ENCODE results near the gene OR6B2. TPM values are rescaled to one million over a fixed set of nuclear protein-coding genes. Genes with fewer than 3 reads are reported as not detected.

OR6B2 gene
- polyA plus RNA-seq (2012; ENCODE audit: missing spikeins), result not detected

- FAIRE-seq (no peak), DNase-seq (ENCODE audit: insufficient read length) (no peak)
- TF ChIP-seq POLR2A (IDR thresholded peaks at IDR 0.05; ENCODE audit: low read depth, low read length) (no peak), POLR2AphosphoS5 (IDR thresholded peaks at IDR 0.05; ENCODE audit: low read depth, low read length) (no peak), TAF1 (IDR thresholded peaks at IDR 0.05; ENCODE audit: borderline replicate concordance, low read depth, low read length) (no peak)
Measured at GRCh38 chr2:240030379-240031094, at the start of gene OR6B2. OR6B2 (minus strand) TSS chr2:240030429; CDS start chr2:240030429, 0 bp downstream.

GRCh38 chr2:240078631-240079030, 48.4 kb upstream of the OR6B2 start:
- TF ChIP-seq TAF1 (IDR thresholded peaks at IDR 0.05; ENCODE audit: borderline replicate concordance, low read depth, low read length) (no peak), POLR2AphosphoS5 (IDR thresholded peaks at IDR 0.05; ENCODE audit: low read depth, low read length) (no peak), POLR2A (IDR thresholded peaks at IDR 0.05; ENCODE audit: low read depth, low read length) (no peak)
- DNase-seq (ENCODE audit: insufficient read length) (no peak), FAIRE-seq (no peak)

DNA sequence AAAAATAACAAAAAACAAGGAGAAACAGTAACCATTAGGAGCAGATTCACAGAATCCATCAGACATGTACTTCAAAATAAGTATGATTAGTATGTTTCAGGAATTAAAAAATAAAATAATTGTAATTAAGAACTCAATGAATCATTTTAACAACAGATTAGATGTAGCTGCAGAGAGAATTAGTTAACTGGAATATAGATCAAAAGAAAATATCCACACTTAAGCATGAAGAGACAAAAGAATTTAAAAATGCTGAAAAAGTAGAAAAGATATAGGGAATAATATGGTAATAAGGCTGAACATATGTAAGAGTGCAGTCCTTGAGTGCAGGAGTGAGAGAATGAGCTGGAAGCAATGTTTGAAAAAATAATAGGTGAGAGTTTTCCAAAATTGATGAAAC, 47.2 kb upstream of the OR6B2 start:
- DNase-seq (ENCODE audit: insufficient read length), result no peak
- no peak for FAIRE-seq
- no peak for TF ChIP-seq POLR2AphosphoS5 (IDR thresholded peaks at IDR 0.05; ENCODE audit: low read depth, low read length)
- no peak for TF ChIP-seq TAF1 (IDR thresholded peaks at IDR 0.05; ENCODE audit: borderline replicate concordance, low read depth, low read length)
- no peak for TF ChIP-seq POLR2A (IDR thresholded peaks at IDR 0.05; ENCODE audit: low read depth, low read length)

DNA sequence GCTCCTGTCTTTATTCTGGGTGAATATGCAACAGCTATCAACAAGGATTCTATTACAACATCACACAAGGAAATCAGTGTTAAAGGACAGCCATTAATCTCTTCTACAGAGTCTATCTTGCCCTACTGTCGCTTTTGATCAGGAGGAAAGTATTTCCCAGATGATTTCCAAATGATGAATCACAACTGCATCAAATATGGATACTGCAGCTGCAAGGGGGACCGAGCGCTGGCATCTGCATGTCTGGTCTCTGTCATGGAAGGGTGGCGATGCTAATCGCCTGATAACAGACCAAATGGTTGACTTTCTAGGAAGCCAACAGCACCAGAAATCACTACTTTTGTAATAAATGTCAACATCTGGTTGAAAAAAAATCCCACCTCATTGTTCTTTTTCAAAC, 44.3 kb upstream of the OR6B2 start:
- no peak for DNase-seq (ENCODE audit: insufficient read length)
- TF ChIP-seq POLR2AphosphoS5 (IDR thresholded peaks at IDR 0.05; ENCODE audit: low read depth, low read length) (no peak), TAF1 (IDR thresholded peaks at IDR 0.05; ENCODE audit: borderline replicate concordance, low read depth, low read length) (no peak), POLR2A (IDR thresholded peaks at IDR 0.05; ENCODE audit: low read depth, low read length) (no peak)
- FAIRE-seq, result no peak

DNA sequence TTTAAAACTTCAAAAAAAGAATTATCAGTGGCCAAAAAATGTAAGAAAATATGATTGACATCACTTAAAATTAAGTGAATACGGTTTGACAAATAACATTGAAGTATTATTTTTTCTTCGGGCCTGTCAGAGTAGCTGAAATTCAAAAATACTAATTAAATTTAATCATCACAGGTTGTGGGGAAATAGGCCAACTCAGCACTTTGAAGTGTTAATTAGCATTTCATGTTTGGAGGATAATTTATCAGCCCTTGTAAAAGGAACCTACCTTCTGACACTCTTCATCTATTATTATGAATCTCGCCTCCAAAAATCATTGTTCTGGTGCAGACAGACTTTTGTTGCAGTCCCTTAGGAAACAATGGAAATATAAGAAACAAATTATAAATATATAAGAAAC, 40.7 kb upstream of the OR6B2 start:
- FAIRE-seq (no peak), DNase-seq (ENCODE audit: insufficient read length) (no peak)
- no peak for TF ChIP-seq TAF1 (IDR thresholded peaks at IDR 0.05; ENCODE audit: borderline replicate concordance, low read depth, low read length)
- TF ChIP-seq POLR2AphosphoS5 (IDR thresholded peaks at IDR 0.05; ENCODE audit: low read depth, low read length), result no peak
- no peak for TF ChIP-seq POLR2A (IDR thresholded peaks at IDR 0.05; ENCODE audit: low read depth, low read length)

- no peak for FAIRE-seq
- no peak for DNase-seq (ENCODE audit: insufficient read length)
Measured at GRCh38 chr2:240069829-240070228, 39.6 kb upstream of the OR6B2 start.

GRCh38 chr2:240068193-240068592, 38.0 kb upstream of the OR6B2 start:
- TF ChIP-seq POLR2AphosphoS5 (IDR thresholded peaks at IDR 0.05; ENCODE audit: low read depth, low read length), result no peak
- no peak for TF ChIP-seq POLR2A (IDR thresholded peaks at IDR 0.05; ENCODE audit: low read depth, low read length)
- no peak for TF ChIP-seq TAF1 (IDR thresholded peaks at IDR 0.05; ENCODE audit: borderline replicate concordance, low read depth, low read length)
- FAIRE-seq, result no peak

More at GRCh38 chr2:240069829-240070228, 39.6 kb upstream of the OR6B2 start:
- TF ChIP-seq TAF1 (IDR thresholded peaks at IDR 0.05; ENCODE audit: borderline replicate concordance, low read depth, low read length), result no peak
- no peak for TF ChIP-seq POLR2AphosphoS5 (IDR thresholded peaks at IDR 0.05; ENCODE audit: low read depth, low read length)
- TF ChIP-seq POLR2A (IDR thresholded peaks at IDR 0.05; ENCODE audit: low read depth, low read length), result no peak

DNA sequence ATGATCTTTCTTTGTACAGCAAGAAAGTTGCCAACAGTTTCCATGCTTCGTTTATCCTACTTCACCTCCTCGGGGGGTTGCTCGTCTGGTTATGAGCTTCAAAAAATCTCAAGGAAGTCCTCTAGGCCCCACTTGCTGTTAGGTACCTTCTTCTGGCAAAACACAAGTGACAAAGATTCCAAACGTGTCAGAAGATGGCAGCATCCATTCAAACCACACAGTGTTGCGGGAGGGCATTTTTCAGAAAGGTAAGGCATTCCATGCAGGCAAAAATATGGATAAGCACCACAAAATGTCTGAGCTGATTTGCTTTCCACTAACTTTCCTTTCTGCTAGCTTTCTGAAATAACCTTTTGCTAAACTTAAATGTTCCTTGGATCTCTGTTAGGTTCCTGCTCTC, 36.3 kb upstream of the OR6B2 start:
- FAIRE-seq, result no peak
- DNase-seq (ENCODE audit: insufficient read length), result no peak
- TF ChIP-seq POLR2AphosphoS5 (IDR thresholded peaks at IDR 0.05; ENCODE audit: low read depth, low read length) (no peak), POLR2A (IDR thresholded peaks at IDR 0.05; ENCODE audit: low read depth, low read length) (no peak), TAF1 (IDR thresholded peaks at IDR 0.05; ENCODE audit: borderline replicate concordance, low read depth, low read length) (no peak)

More at GRCh38 chr2:240068193-240068592, 38.0 kb upstream of the OR6B2 start:
- DNase-seq (ENCODE audit: insufficient read length), result no peak

- no peak for TF ChIP-seq TAF1 (IDR thresholded peaks at IDR 0.05; ENCODE audit: borderline replicate concordance, low read depth, low read length)
- no peak for TF ChIP-seq POLR2AphosphoS5 (IDR thresholded peaks at IDR 0.05; ENCODE audit: low read depth, low read length)
- no peak for TF ChIP-seq POLR2A (IDR thresholded peaks at IDR 0.05; ENCODE audit: low read depth, low read length)
- DNase-seq (ENCODE audit: insufficient read length) (no peak), FAIRE-seq (no peak)
Measured at GRCh38 chr2:240064898-240065297, 34.7 kb upstream of the OR6B2 start.

DNA sequence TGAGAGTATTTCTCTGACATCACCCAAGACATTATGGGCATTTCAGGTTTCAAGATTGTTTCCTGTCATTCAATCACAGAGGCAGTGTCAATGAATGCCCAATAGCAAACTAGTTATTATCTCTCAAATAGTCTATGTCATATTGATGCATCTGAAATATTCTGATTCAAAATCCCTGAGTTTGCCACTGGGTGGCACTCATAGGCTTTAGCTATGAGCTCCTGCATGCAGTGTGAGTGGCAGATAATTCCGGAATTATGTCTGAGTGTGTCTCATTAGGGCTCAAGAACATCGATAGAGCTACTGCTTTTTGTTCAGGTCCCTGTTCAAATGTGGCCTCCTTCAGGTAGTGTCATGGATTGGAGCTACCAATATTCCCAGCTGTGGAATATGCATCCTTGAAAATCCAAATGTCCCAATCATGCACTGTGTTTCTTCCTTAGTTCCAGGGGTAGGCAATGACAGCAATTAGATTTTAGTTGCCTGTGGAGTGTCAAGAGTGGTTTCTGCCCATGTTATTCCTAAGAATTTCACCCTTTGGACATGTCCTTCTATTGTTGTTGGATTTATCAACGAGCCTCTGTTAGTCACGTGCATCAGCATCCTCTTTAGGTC, 30.9 kb upstream of the OR6B2 start:
- DNase-seq (ENCODE audit: insufficient read length) (no peak), FAIRE-seq (peak; percentile 74)
- TF ChIP-seq POLR2AphosphoS5 (IDR thresholded peaks at IDR 0.05; ENCODE audit: low read depth, low read length) (no peak), POLR2A (IDR thresholded peaks at IDR 0.05; ENCODE audit: low read depth, low read length) (no peak), TAF1 (IDR thresholded peaks at IDR 0.05; ENCODE audit: borderline replicate concordance, low read depth, low read length) (no peak)

DNA sequence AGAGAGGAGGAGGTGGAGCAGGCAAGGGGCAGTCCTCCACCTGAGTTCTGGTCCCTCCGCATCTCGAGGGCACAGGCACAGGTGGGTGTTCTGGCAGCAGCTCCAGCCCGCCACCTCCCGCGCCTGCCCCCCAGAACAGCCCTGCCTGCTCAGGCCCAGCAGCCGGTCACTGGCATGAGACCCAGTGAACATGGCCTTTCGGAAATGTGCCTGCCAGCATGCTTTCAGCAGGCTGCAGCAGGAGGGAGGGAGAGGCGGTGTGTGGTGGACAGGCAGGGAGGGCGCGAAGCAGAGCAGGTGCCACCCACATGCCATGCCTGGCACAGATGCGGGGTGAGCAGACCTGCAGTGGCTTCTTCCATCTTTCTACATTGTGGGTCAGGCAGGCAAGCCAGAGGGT, 26.4 kb upstream of the OR6B2 start:
- no peak for FAIRE-seq

More for the DNA sequence above, 26.4 kb upstream of the OR6B2 start:
- TF ChIP-seq TAF1 (IDR thresholded peaks at IDR 0.05; ENCODE audit: borderline replicate concordance, low read depth, low read length) (no peak), POLR2AphosphoS5 (IDR thresholded peaks at IDR 0.05; ENCODE audit: low read depth, low read length) (no peak), POLR2A (IDR thresholded peaks at IDR 0.05; ENCODE audit: low read depth, low read length) (no peak)
- no peak for DNase-seq (ENCODE audit: insufficient read length)

All from GM12892 (cell line).